Transverse colon (tissue), 3 donors: Measurements from ENCODE around the gene CCDC150.

Experiments used
- CTCF ChIP-seq, 5 experiments: fragments of 200-600 bp in 3 of 5; fragments of 450-650 bp in 2 of 5; sonication (generic) in 3 of 5; IDR thresholded peaks; 1 replicate in 2 of 5; 2 replicates in 3 of 5; pipeline ENCODE4 v1.5.1; 2016 to 2017; ENCODE audit warnings: antibody characterized with exemption in 5 of 5, inconsistent platforms in 3 of 5, mild to moderate bottlenecking in 2 of 5, moderate library complexity in 1 of 5
- POLR2A ChIP-seq: fragments of 450-650 bp; IDR thresholded peaks from one replicate; pipeline ENCODE4 v1.6.1; 2016; ENCODE audit warnings: antibody characterized with exemption, mild to moderate bottlenecking, moderate library complexity

- TF ChIP-seq POLR2A (no peak), CTCF (IDR thresholded peaks at IDR 0.05) (no peak)
These were observed 84.1 kb downstream of the CCDC150 start for GRCh38 chr2:196723571-196723970.
